HG03159 (cell line): ENCODE data around the gene HAPLN3.

ENCODE experiments used
- ATAC-seq: cut with Tn5 transposase; IDR thresholded peaks from one replicate; pipeline ENCODE4 v1.9.1; 2021; ENCODE audit warnings: mild to moderate bottlenecking, moderate library complexity; ENCODE audit not compliant: unreplicated experiment

HAPLN3 gene

DNA sequence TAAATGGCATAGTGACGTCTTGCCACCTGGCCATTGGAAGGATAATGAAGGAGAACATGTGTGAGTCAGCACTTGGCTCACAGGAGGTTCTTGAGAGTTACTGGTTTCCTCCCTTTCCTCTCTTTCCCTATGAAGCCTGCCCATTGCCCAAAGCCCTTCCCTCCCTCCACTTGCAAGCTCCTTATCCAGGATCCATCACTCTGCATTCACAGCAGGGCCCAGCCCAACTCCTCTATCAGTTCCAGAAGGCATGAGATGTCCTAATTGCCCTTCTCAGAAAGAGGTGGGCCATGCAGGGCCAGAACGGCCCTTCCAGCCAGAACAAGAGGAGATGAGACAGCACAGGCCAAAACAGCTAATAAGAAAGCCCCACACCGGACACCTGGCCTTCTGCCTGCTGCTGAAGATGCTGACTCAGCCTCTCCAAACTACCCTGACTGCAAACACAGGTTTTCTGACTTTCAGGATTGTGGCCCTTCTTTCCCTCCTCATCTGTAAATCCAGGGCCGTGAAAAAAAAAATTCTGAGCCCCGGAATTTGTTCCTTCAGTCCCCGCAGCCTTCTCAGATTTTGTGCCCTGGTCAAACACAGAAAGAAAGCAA, 29.7 kb downstream of the HAPLN3 start:
- no peak for ATAC-seq

DNA sequence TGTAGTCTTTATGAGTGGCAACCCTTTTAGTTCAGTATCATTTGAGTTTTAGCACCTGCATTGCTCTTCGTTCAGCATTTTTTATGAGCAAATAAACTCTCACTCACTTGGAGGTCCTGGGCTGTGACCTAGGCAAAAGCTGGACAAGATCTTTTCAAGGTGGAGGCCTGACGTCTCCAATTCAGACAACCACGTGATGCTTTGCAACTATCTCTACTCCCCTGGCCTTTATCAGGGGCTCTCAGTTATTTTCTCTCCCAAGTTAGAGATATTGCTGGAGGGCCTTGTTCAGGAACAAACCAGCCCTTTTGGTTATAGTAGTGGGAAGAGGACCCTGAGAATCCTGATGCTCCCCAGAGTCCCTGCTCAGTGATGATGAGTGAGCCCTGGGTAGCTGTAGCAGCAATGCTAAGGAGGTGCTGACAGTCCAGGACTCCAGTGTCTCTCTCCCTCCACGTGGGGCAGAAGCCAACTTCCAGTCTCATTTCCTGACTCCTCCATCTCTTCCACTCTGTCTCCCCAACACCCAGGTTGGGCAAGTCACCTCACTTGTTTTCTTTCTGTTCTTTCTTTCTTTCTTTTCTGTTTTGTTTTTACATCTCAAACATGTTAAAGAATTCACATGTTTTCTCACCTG, 30.4 kb downstream of the HAPLN3 start:
- no peak for ATAC-seq

DNA sequence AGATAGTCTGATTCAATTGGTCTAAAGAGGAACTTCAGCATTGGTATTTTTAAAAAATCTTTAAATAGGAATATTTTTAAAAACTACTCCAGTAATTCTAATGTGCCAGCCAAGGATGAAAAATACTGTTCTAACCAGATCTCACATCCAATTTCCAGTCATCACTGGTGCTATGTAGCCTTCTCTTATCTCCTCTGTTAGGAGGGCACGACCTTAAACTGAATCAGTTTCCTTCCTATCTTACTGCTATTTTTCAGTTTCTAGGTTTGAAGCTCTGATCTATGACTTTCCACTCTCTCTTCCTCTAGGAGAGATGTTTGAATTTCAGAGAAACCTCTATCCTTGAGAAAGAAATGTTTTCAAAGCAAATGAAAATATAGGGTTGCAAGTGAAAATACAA, 31.9 kb downstream of the HAPLN3 start:
- ATAC-seq: no peak

DNA sequence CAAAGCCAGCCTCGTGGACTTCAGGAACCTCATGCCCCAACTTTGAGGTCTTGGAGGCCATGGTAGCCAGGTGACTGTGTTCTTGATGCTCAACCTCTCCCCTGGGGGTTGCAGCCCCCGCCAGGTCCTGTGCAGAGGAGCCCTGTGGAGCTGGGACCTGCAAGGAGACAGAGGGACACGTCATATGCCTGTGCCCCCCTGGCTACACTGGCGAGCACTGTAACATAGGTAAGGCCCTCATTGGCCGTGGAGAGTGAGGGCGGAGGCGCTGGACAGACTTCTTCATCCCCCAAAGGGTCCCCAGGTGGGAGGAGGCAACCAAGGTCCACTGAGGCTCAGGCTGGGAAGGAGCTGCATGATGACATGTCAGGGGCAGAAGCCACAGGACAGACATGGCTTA, 35.1 kb downstream of the HAPLN3 start:
- ATAC-seq: no peak

DNA sequence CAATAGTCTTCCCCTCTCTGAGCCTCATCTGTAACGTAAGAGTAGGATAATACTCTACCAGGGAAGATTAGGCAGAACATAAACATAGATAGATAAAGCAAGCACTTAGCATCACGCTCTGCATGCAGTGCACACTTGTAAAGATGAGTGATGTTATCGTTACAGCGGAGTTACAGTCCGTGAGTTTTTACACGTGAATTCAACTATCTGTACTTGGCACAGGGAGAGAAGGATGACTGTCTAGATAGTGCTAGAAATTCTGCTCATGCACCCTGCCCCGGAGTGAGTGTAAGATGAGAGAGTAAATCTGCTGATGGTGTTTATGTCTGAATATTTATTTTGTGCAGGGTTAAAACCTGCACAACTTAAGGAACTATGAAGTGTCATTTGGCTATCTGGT, 35.8 kb downstream of the HAPLN3 start:
- no peak for ATAC-seq

DNA sequence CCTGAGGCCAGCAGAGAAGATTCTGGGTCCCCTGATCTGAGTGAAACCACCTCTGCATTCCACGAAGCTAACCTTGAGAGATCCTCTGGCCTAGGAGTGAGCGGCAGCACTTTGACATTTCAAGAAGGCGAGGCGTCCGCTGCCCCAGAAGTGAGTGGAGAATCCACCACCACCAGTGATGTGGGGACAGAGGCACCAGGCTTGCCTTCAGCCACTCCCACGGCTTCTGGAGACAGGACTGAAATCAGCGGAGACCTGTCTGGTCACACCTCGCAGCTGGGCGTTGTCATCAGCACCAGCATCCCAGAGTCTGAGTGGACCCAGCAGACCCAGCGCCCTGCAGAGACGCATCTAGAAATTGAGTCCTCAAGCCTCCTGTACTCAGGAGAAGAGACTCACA, 36.4 kb downstream of the HAPLN3 start:
- ATAC-seq: no peak

DNA sequence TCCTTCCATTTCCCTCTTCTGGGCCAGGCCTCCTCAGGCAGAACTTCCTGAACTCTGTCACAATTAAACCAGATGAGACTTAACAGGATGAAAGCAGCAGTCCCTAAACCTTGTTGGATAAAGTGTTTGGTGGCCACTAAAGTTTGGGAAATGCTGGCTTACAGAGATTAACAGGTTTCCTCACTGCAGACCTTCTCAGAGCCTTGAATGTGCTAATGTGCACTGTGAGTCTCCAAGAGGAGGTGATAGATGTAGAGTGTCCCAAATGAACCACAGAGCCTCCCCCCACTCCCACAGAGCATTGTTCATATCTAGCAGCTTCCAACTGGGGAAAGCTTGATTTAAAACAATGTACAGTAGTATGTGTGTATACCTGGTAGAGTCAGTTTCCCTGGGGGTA, 42.9 kb downstream of the HAPLN3 start:
- no peak for ATAC-seq

DNA sequence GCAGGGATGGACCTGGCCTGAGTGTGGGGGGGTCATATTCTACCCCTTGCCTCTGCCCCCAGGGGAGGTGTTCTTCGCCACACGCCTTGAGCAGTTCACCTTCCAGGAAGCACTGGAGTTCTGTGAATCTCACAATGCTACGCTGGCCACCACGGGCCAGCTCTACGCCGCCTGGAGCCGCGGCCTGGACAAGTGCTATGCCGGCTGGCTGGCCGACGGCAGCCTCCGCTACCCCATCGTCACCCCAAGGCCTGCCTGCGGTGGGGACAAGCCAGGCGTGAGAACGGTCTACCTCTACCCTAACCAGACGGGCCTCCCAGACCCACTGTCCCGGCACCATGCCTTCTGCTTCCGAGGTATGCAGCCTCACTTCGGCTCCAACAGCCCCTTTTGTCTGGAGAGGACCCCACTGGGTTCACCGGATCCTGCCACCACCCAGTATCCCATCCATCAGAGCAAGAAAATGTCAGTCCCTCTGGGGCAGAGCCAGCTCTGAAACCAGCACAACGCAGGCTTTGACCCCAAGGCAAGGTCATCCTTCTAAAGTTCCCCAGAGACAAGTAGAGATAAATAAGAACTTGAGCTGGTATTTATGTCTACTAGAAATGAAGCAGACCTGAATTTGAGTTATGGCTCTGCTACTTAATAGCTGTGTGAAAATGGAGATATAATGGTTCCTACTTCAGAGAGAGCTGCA, 45.8 kb downstream of the HAPLN3 start:
- no peak for ATAC-seq

DNA sequence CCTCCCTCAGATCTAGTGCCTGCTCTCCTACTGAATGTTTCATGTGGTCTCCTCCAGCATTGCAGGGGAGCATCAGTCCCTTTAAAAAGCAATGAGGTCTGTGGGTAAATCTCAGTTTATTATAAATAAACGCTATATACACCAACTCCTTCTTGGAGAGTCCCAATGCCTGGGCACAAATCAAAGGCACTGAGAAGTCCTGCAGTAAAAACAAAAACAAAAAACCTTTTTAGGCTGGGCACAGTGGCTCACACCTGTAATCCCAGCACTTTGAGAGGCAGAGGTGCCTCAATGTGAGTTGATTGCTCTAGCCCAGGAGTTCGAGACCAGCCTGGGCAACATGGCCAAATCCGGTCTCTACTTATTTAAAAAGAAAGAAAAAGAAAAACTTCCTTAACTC, 47.1 kb downstream of the HAPLN3 start:
- no peak for ATAC-seq

DNA sequence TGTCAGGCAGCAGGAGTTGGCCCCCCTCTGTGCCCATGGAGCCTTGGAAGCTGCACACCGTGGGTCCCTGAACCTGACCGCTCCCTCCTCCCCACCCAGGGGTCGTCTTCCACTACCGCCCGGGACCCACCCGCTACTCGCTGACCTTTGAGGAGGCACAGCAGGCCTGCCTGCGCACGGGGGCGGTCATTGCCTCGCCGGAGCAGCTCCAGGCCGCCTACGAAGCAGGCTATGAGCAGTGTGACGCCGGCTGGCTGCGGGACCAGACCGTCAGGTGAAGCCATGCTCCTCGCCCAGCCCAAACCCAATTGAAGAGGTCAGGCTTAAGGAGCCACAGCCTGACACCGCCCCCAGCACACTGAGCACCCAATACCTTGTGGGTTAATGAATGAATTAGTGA, 48.2 kb downstream of the HAPLN3 start:
- ATAC-seq: no peak

DNA sequence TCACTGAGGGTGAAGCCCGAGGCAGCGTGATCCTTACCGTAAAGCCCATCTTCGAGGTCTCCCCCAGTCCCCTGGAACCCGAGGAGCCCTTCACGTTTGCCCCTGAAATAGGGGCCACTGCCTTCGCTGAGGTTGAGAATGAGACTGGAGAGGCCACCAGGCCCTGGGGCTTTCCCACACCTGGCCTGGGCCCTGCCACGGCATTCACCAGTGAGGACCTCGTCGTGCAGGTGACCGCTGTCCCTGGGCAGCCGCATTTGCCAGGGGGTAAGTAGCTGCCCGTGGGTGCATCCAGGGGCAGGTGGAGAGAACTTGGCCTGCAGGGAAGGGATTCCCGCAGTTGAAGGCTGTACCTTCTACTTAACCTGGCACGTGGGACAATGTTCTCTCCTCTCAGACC, 49.7 kb downstream of the HAPLN3 start:
- no peak for ATAC-seq

DNA sequence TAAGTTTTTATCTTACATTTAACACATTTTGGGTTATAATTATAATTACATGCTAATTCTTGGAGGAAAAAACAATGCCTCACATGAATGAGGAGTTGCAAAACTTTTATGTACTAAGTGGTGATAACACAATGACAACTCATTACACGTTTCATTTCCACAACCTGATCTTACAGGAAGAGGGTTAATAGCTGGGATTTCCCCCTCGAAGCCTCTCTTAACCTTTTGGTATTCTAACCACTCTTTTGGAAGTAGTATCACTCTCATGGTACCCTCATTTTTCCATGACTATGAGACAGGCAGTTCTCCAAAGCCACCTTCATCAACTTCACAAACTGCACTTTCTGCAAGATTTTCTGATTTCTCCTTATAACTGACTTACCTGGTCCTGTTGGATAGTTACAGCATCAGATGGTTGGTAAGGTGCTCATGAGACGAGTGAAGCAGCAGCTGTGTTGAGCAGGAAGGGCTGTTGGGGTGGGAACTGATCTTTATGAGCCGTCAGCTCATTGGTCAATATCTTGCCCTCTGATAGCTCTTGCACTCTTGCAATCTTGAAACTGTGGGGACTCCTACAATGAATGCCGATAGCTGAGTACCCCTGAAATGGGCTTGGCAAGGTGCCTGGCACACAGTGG, 50.5 kb downstream of the HAPLN3 start:
- no peak for ATAC-seq

DNA sequence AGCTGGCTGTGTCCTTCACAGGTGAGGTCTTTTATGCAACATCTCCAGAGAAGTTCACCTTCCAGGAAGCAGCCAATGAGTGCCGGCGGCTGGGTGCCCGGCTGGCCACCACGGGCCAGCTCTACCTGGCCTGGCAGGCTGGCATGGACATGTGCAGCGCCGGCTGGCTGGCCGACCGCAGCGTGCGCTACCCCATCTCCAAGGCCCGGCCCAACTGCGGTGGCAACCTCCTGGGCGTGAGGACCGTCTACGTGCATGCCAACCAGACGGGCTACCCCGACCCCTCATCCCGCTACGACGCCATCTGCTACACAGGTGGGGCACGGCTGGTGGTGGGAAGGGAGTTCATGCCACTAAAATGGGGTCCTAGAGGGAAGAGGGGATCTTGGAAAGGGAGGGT, 52.0 kb downstream of the HAPLN3 start:
- ATAC-seq: no peak

DNA sequence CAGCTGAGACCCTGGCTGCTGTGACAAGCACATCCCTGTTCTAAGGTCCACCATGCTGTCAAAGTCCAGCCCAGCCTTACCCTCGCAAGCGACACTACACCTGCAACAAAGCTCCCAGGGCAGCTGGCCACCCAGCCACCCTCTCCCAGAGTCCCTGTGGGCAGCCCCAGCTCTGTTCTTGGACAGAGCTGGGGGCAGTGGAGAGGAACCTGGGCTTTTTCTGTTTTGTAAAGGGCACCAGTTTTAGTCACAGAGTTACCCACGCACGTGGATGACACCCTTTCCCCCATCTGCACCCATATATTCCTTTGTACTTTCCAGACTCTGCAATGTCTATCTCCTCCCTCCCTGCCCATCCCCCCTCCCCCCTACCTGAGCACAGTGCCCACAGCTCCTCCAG, 53.2 kb downstream of the HAPLN3 start:
- ATAC-seq: no peak

DNA sequence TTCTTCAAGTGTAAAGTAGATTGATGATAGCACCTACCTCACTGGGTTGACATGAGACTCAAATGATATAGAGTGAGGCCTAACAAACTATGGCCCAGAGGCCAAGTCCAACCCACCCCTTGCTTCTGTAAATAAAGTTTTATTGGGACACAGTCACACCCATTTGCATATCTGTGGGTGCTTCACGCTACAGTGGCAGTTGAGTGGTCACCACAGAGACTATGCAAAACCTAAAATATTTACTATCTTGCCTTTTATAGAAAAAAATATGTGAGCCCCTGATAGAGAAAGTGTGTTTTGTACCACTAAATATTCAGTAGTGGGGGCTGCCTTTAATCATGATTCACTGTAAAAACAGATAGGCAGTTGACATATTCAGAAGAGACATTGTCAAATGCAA, 54.1 kb downstream of the HAPLN3 start:
- no peak for ATAC-seq

DNA sequence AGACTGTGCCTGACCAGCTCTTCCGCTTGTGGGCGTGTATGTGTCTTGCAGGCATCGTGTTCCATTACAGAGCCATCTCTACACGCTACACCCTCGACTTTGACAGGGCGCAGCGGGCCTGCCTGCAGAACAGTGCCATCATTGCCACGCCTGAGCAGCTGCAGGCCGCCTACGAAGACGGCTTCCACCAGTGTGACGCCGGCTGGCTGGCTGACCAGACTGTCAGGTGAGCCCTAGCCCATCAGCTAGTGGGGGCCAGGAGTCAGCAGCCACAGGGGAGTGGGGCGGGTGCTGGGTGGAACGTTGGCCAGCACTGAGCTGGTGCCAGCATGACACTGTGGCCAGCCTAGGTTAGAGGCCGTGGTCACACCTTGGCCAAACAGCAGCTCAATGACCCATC, 55.4 kb downstream of the HAPLN3 start:
- no peak for ATAC-seq

DNA sequence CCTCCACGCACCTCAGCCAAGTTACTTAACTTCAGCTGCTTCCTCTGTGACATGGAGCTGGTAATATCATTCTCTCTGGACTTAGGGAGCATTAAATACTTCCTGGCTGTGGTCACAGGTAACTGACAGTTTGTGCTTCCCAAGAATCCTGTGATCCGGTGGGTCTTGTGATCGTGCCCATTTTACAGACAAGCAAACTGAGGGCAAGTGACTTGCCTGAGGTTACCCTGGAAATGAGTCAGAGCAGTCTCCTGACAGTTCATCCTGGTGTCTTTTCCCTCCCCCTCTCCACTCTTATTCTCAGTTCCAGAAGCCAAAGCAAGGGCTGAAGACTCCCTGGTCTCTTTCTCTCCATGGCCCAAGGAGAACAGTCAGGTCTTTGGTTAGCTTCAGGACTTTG, 56.2 kb downstream of the HAPLN3 start:
- no peak for ATAC-seq

DNA sequence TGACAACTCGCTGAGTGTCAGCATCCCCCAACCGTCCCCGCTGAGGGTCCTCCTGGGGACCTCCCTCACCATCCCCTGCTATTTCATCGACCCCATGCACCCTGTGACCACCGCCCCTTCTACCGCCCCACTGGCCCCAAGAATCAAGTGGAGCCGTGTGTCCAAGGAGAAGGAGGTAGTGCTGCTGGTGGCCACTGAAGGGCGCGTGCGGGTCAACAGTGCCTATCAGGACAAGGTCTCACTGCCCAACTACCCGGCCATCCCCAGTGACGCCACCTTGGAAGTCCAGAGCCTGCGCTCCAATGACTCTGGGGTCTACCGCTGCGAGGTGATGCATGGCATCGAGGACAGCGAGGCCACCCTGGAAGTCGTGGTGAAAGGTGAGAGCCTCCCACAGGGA, 56.7 kb downstream of the HAPLN3 start:
- no peak for ATAC-seq

DNA sequence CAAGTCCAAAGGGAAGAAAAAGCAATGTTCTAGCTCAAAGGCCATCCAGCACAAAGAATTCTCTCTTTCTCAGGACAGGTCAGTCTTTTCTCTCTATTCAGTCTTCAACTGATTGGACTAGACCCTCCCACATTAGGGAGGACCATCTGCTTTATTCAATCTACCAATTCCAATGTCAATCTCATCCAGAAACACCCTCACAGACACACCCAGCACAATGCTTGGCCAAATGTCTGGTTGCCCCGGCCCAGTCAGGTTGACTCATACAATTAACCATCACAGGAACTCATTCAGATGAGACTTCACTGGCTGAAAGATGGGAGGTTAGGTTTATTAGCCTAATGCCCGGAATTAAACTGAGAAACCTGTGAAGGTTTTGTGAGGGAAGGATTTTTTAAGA, 59.7 kb downstream of the HAPLN3 start:
- no peak for ATAC-seq

DNA sequence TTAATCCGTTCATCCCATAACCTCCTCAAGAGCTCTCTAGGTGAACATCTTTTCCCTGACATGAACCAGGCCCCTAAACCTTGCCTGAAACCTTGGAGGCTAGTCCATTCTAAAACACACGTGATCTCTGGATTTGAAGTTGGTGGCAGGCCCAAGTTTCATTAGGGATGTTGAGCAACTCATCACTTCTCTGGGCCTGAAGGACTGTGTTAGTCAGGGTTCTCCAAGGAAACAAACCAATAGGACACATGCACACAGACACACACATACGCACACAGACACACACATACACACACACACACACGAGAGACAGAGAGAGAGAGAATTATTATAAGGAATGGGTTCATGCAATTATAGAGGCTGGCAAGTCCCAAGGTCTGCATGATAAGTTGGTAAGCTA, 60.2 kb downstream of the HAPLN3 start:
- ATAC-seq: no peak

DNA sequence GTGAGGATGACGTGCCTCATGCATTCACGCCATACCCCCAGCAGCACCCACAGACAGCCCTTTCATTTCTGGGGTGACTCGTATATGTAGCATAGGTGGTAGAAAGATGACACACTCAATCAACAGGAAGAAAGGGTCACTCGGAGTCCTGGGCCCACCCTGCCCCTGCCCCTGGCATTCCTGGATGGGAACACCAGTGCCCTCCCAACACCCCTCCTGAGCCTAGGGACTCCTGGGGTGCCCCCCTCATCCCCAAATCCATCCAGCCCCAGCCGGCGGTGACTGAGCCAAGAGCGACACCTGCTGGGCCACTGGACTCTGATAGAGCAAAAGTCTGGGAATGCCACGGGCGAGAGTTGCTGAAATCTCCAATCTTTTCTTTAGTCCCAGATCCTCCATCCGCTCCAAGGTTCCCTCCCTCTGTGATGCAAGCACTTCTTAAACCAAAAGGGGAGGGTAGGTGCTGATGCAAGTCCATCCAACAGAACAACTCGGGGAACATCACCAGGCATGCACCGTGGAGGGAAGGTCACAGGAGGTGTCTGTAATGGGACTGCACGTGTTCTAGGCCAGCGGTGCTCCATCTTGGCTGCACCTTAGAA, 61.0 kb downstream of the HAPLN3 start:
- no peak for ATAC-seq

DNA sequence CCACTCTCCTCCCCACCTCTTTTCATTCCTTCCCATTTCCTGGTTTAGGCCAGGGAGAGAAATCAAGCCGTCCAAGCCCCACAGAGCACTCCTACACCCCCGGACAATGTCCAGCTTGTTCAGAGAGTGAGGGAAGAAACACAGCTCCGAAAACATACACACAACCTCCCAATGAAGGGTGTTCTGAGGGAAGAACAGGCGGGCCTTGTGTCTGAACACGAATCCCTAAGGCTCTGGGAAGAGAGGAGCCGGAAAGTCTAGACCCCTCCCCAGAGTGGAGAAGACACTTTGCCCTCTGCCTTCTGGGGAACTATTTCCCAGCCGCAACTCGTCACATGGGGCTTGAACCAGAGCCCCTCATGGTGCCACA, 61.6 kb downstream of the HAPLN3 start:
- ATAC-seq: no peak
